Measurements from ENCODE around the gene DHRS7C. TPM values are rescaled to one million over a fixed set of nuclear protein-coding genes. Genes with fewer than 3 reads are reported as not detected.

DHRS7C gene
- total RNA-seq, 4 donors from 2014 or later: not detected

DNA sequence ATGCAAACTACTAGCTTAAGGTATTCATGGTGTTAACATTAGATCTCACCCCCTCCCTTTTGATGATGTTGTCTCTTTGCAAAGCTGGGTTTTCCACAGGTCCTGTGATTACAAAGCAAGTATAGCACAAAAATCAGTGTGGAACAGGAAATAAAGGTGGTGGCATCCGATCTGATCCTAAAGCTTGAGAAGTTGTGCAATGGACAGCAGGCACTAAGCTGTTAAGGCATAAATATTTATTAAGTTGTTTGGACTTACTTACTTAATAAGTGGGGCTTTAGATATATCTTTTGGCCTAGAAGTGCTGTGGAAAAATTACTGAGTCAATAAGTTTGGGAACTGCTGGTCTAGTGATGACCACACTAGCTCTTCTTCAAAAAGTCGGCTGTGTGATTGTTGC is 39.3 kb upstream of the DHRS7C start:
- H3K27ac ChIP-seq: no peak overlapping the region
- intact Hi-C loops (cut with DNase I): no loop called here
- no peak overlapping the region for H3K4me3 ChIP-seq (replicated peaks in 1 of 3)
- no peaks in the 10 kb centered on the region for H3K9me3 ChIP-seq
- DNase-seq: no peak
- TF ChIP-seq, protein P1, sequence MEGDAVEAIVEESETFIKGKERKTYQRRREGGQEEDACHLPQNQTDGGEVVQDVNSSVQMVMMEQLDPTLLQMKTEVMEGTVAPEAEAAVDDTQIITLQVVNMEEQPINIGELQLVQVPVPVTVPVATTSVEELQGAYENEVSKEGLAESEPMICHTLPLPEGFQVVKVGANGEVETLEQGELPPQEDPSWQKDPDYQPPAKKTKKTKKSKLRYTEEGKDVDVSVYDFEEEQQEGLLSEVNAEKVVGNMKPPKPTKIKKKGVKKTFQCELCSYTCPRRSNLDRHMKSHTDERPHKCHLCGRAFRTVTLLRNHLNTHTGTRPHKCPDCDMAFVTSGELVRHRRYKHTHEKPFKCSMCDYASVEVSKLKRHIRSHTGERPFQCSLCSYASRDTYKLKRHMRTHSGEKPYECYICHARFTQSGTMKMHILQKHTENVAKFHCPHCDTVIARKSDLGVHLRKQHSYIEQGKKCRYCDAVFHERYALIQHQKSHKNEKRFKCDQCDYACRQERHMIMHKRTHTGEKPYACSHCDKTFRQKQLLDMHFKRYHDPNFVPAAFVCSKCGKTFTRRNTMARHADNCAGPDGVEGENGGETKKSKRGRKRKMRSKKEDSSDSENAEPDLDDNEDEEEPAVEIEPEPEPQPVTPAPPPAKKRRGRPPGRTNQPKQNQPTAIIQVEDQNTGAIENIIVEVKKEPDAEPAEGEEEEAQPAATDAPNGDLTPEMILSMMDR (IDR thresholded peaks at IDR 0.05): no peak
- no peak for TF ChIP-seq POLR2A (IDR thresholded peaks at IDR 0.05)
- WGBS, 2 donors: 88 to 90% methylated on average over 2 of the region's 2 CpGs
- no peaks in the 10 kb centered on the region for H3K4me1 ChIP-seq
- no peaks in the 10 kb centered on the region for H3K27me3 ChIP-seq
- no peaks in the 10 kb centered on the region for H3K36me3 ChIP-seq

DNA sequence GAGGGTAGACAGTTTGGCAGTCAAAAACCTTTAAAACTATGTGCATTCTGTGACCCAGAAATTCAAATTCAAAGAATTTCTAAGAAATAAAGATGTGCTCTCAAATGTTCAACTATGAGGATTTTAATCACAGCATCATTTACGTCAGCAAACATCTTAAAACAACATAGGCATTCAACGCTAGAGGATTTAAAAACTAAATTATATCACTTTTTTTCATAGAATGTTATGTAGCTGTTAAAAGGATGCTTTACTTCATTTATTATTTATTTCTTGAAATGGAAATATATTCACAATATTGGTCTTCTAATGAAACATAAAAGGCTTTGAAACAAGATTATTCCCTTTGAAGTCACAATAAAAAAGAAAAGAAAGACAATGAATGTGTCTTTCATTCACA is 38.0 kb upstream of the DHRS7C start:
- 83 to 88% methylated on average over 2 of the region's 2 CpGs for WGBS, 2 donors
- Histone ChIP-seq H3K36me3 (no peaks in the 10 kb centered on the region), H3K27ac (no peak overlapping the region), H3K27me3 (no peaks in the 10 kb centered on the region), H3K4me1 (no peaks in the 10 kb centered on the region), H3K9me3 (no peaks in the 10 kb centered on the region), H3K4me3 (replicated peaks in 1 of 3) (no peak overlapping the region)
- TF ChIP-seq, protein P1 (IDR thresholded peaks at IDR 0.05): no peak
- TF ChIP-seq POLR2A (IDR thresholded peaks at IDR 0.05): no peak
- no peak for DNase-seq
- intact Hi-C loops (cut with DNase I): no loop called here

DNA sequence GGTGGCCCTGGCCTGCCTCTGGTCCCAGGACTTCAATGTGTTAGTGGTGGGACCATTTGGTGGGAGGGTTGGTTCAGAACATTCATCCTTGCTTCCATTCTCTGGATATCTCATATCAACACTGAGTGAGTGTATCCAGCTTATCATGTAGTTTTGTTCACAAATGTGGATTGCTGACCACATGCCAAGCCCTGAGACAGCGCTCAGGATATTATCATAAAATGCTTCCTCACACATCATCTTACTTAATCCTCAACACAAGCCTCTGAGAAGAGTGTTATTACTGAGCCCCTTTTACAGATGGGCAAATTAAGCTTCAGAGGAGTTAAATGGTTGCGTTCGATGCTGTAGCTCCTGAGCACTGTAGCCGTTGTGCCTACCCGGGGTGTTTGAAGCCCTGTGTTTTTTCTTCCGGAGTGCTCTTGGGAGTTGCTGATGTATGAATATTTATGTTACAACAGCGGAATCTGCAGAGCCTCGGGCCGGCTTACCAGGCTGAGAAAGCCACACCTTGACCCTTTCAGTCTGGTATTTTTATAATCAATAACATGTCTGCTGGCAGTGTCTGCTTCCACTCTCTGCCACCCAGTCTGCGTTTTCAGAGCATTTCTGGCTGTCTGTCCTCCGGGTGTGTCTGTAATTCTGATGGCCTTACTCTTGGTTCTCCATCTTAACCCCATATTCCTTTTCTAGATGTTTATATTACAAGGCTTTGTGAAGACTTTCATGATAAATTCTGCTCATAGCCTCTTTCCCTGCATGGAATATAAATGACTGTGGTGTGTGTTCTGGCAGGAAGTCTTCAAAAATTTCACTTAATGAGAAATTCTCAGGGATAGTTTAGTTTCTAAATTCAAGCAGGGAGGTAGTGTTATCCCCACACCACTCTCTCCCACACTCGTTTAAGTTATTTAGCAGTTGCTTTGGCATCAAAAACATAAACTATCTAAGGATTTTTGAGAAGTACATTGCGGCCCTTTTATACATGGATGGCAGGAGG is 37.2 kb upstream of the DHRS7C start:
- no peaks in the 10 kb centered on the region for H3K36me3 ChIP-seq
- no peaks in the 10 kb centered on the region for H3K27me3 ChIP-seq
- no peak for DNase-seq
- no peak for TF ChIP-seq POLR2A (IDR thresholded peaks at IDR 0.05)
- TF ChIP-seq, protein P1 (IDR thresholded peaks at IDR 0.05): no peak
- intact Hi-C loops (cut with DNase I): no loop called here
- no peak overlapping the region for H3K4me3 ChIP-seq (replicated peaks in 1 of 3)
- H3K4me1 ChIP-seq: no peaks in the 10 kb centered on the region
- no peak overlapping the region for H3K27ac ChIP-seq
- H3K9me3 ChIP-seq: no peaks in the 10 kb centered on the region
- 28 to 41% methylated on average over 13 of the region's 13 CpGs for WGBS, 2 donors

DNA sequence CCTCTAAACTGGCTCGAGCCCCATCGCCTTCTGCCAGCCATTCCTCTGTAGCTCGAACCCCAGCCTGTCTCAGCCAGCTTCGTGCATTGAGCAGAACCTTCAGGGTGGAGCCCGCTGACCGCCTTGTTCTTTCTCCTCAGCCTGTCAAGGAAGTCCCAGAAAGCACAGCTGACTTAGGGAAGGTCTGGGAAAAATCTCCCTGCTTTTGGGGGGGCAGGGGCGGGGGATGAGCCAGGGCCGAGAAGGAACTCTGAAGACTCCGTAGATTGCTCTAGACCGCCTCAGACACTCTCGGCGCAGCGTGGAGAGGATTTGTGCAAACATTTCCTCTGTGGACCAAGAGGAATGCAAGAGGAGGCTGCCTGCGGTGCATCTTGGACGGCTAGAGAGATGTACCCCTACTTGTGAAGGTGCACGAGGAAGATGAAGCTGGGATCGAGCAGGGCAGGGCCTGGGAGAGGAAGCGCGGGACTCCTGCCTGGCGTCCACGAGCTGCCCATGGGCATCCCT is 34.3 kb upstream of the DHRS7C start, which contains the start of gene GLP2R:
Gene GLP2R (plus strand): TSS at position 284 of the 510 bp plus-strand sequence. CDS start 140 bp downstream, at position 424.
- Histone ChIP-seq H3K27me3 (no peaks in the 10 kb centered on the region), H3K36me3 (no peaks in the 10 kb centered on the region), H3K4me3 (replicated peaks in 1 of 3) (no peak within 1 kb of the TSS), H3K4me1 (no peaks in the 10 kb centered on the region), H3K9me3 (no peaks in the 10 kb centered on the region), H3K27ac (no peak within 1 kb of the TSS)
- intact Hi-C loops (cut with DNase I): no loop called here
- TF ChIP-seq POLR2A (IDR thresholded peaks at IDR 0.05): no peak
- TF ChIP-seq, protein P1 (IDR thresholded peaks at IDR 0.05): no peak
- 43 to 55% methylated on average over 20 to 21 of the region's 21 CpGs for WGBS, 2 donors
- DNase-seq: no peak

Data from thyroid gland (tissue), 4 donors.